IMR-90 (cell line): ENCODE results near the gene CBL. TPM values are rescaled to one million over a fixed set of nuclear protein-coding genes. Genes with fewer than 3 reads are reported as not detected.
A peak's percentile ranks its signal among the peaks of the same experiment; 100 is the strongest.

Experiments used
- ATAC-seq: fragments of 200-7000 bp; cut with Tn5 transposase; 2 replicates; pipeline ENCODE4 v1.9.1; 2020; ENCODE audit warnings: low read depth, mild to moderate bottlenecking, moderate library complexity
- BruUV-seq: library from RNA; stranded (reverse); fragments of 400-500 nt; replicated peaks from 2 replicates; lab custom pipeline; 2021; lab: Mats Ljungman, UMichigan
- CTCF ChIA-PET: fragments of 300-600 bp; formaldehyde crosslinking; extraction: SDS; loops from one replicate; lab custom pipeline; 2021; ENCODE audit warnings: antibody characterized with exemption; lab: Yijun Ruan, JAX
- POLR2A ChIA-PET: fragments of 300-600 bp; sonication (Branson Sonifier 250); formaldehyde crosslinking; loops from one replicate; lab custom pipeline; 2022; ENCODE audit warnings: antibody characterized with exemption; ENCODE audit not compliant: unreplicated experiment; lab: Charles Lee
- DNase-seq: peaks from one replicate; pipeline ENCODE4 v3.0.0; 2013
- H2AFZ ChIP-seq: replicated peaks from 2 replicates; pipeline ENCODE3; 2013; ENCODE audit warnings: low read length, mild to moderate bottlenecking; ENCODE audit not compliant: poor library complexity
- H2AK5ac ChIP-seq: 2 replicates; pipeline ENCODE4 v1.6.1; 2013; ENCODE audit warnings: low read depth, low read length, inconsistent platforms
- H2AK9ac ChIP-seq: replicated peaks from 2 replicates; pipeline ENCODE3; 2013; ENCODE audit warnings: mild to moderate bottlenecking, low read depth, low read length, moderate library complexity; ENCODE audit not compliant: poor library complexity
- H2BK120ac ChIP-seq: 2 replicates; pipeline ENCODE4 v1.6.1; 2013; ENCODE audit warnings: low read depth, low read length, inconsistent platforms
- H2BK15ac ChIP-seq: 3 replicates; pipeline ENCODE4 v1.6.1; 2013; ENCODE audit warnings: low read depth, low read length, inconsistent platforms
- H2BK20ac ChIP-seq: 2 replicates; pipeline ENCODE4 v1.6.1; 2013; ENCODE audit warnings: low read depth, mild to moderate bottlenecking, inconsistent platforms, low read length, moderate library complexity
- H2BK5ac ChIP-seq: 2 replicates; pipeline ENCODE4 v1.6.1; 2013; ENCODE audit warnings: mild to moderate bottlenecking, low read depth, low read length, inconsistent platforms; ENCODE audit not compliant: poor library complexity, severe bottlenecking
- H3K14ac ChIP-seq: replicated peaks from 2 replicates; pipeline ENCODE4 v1.6.1; 2013; ENCODE audit warnings: low read depth, low read length, inconsistent platforms
- H3K18ac ChIP-seq: 2 replicates; pipeline ENCODE4 v1.6.1; 2013; ENCODE audit warnings: low read depth, low read length, control low read depth
- H3K23ac ChIP-seq: 2 replicates; pipeline ENCODE4 v1.6.1; 2013; ENCODE audit warnings: low read depth, low read length, inconsistent platforms
- H3K27ac ChIP-seq: 2 replicates; pipeline ENCODE4 v1.5.1; 2013; ENCODE audit warnings: mild to moderate bottlenecking, control low read depth, low read length; ENCODE audit not compliant: insufficient read depth
- H3K27me3 ChIP-seq: 2 replicates; pipeline ENCODE4 v1.6.1; 2013; ENCODE audit warnings: low read length; ENCODE audit not compliant: control insufficient read depth, insufficient read depth
- H3K36me3 ChIP-seq: 2 replicates; pipeline ENCODE4 v1.6.1; 2013; ENCODE audit warnings: low read length, mixed read lengths; ENCODE audit not compliant: control insufficient read depth, insufficient read depth
- H3K4ac ChIP-seq: 2 replicates; pipeline ENCODE4 v1.6.1; 2013; ENCODE audit warnings: low read depth, low read length, inconsistent platforms
- H3K4me1 ChIP-seq: 2 replicates; pipeline ENCODE4 v1.6.1; 2013; ENCODE audit warnings: low read length, mixed read lengths; ENCODE audit not compliant: control insufficient read depth, insufficient read depth
- H3K4me2 ChIP-seq: 2 replicates; pipeline ENCODE4 v1.6.1; 2013; ENCODE audit warnings: low read depth, mild to moderate bottlenecking, control low read depth, low read length, moderate library complexity
- H3K4me3 ChIP-seq: 2 replicates; pipeline ENCODE4 v1.5.1; 2013; ENCODE audit warnings: low read depth, mild to moderate bottlenecking, control low read depth, low read length, moderate library complexity; ENCODE audit not compliant: insufficient read depth
- H3K56ac ChIP-seq: 2 replicates; pipeline ENCODE4 v1.6.1; 2013; ENCODE audit warnings: low read length, inconsistent platforms; ENCODE audit not compliant: insufficient read depth; ENCODE audit errors: extremely low read depth
- H3K79me1 ChIP-seq, 2 experiments: 2 replicates each; pipeline ENCODE4 v1.6.1; 2013; ENCODE audit warnings: low read length in 2 of 2, inconsistent platforms in 1 of 2, low read depth in 1 of 2
- H3K9ac ChIP-seq: 2 replicates; pipeline ENCODE4 v1.6.1; 2013; ENCODE audit warnings: low read depth, low read length, control low read depth
- H3K9me1 ChIP-seq: 2 replicates; pipeline ENCODE4 v1.6.1; 2013; ENCODE audit warnings: low read length, inconsistent platforms; ENCODE audit not compliant: insufficient read depth
- H3K9me3 ChIP-seq: 2 replicates; pipeline ENCODE4 v1.6.1; 2013; ENCODE audit warnings: low read length; ENCODE audit not compliant: control insufficient read depth, insufficient read depth
- H4K20me1 ChIP-seq: 2 replicates; pipeline ENCODE4 v1.6.1; 2013; ENCODE audit warnings: low read length, inconsistent platforms; ENCODE audit not compliant: insufficient read depth
- H4K5ac ChIP-seq: 2 replicates; pipeline ENCODE4 v1.6.1; 2013; ENCODE audit warnings: mild to moderate bottlenecking, low read depth, low read length, control low read depth
- H4K8ac ChIP-seq, 2 experiments: 2 replicates each; pipeline ENCODE4 v1.6.1; 2013; ENCODE audit warnings: low read depth in 2 of 2, low read length in 2 of 2, control low read depth in 1 of 2, inconsistent platforms in 1 of 2
- H4K91ac ChIP-seq: 2 replicates; pipeline ENCODE4 v1.6.1; 2013; ENCODE audit warnings: low read depth, low read length, inconsistent platforms; ENCODE audit not compliant: insufficient read depth
- CHD1 ChIP-seq: IDR thresholded peaks from 2 replicates; pipeline ENCODE4 v1.6.1; 2012; ENCODE audit warnings: low read depth, low read length, improper control_type of control experiment
- MAFK ChIP-seq: IDR thresholded peaks from 2 replicates; pipeline ENCODE4 v1.6.1; 2012; ENCODE audit warnings: low read depth, low read length, improper control_type of control experiment
- MAZ ChIP-seq: IDR thresholded peaks from 2 replicates; pipeline ENCODE4 v1.6.1; 2012; ENCODE audit warnings: low read depth, mild to moderate bottlenecking, low read length, improper control_type of control experiment, moderate library complexity, borderline replicate concordance
- MXI1 ChIP-seq: IDR thresholded peaks from 2 replicates; pipeline ENCODE4 v1.6.1; 2012; ENCODE audit warnings: low read depth, mild to moderate bottlenecking, low read length, moderate library complexity, borderline replicate concordance
- NFE2L2 ChIP-seq: fragments of 150-350 bp; IDR thresholded peaks from 2 replicates; pipeline ENCODE4 v1.6.1; 2016; ENCODE audit warnings: low read depth, mild to moderate bottlenecking, low read length
- RAD21 ChIP-seq: IDR thresholded peaks from 2 replicates; pipeline ENCODE4 v1.6.1; 2012; ENCODE audit warnings: low read length, improper control_type of control experiment
- RCOR1 ChIP-seq: IDR thresholded peaks from 2 replicates; pipeline ENCODE4 v1.6.1; 2012; ENCODE audit warnings: mild to moderate bottlenecking, low read length, improper control_type of control experiment; ENCODE audit not compliant: insufficient replicate concordance
- RFX5 ChIP-seq: IDR thresholded peaks from 2 replicates; pipeline ENCODE4 v1.8.0; 2012; ENCODE audit warnings: low read depth, mild to moderate bottlenecking, low read length, moderate library complexity
- SMC3 ChIP-seq: fragments of 150-350 bp; IDR thresholded peaks from 2 replicates; pipeline ENCODE4 v1.6.1; 2016; ENCODE audit warnings: low read depth, mild to moderate bottlenecking, antibody characterized with exemption, low read length, moderate library complexity
- USF2 ChIP-seq: fragments of 150-350 bp; IDR thresholded peaks from 2 replicates; pipeline ENCODE4 v1.6.1; 2017; ENCODE audit warnings: mild to moderate bottlenecking, antibody characterized with exemption, low read length, low read depth
- WGBS, 2 experiments: methylation state at CpG; one replicate each; pipeline versions ENCODE4 v1.1.5 to v1.1.7; 2013; ENCODE audit warnings: missing lambda C conversion rate in 2 of 2; ENCODE audit not compliant: insufficient read length in 1 of 2; ENCODE audit errors: extremely low coverage in 2 of 2; 5-methylcytosine and 5-hydroxymethylcytosine counted together
- dilution Hi-C: fragments of 300-500 bp; cut with HindIII; formaldehyde crosslinking; loops from one replicate; pipeline ENCODE4 v1.14.3; 2018; ENCODE audit warnings: low sequenced_read_pairs; ENCODE audit not compliant: unreplicated experiment
- in situ Hi-C: fragments of 300-500 bp; cut with MboI; formaldehyde crosslinking; loops from 3 replicates; pipeline ENCODE4 v1.14.3; 2019; ENCODE audit warnings: low sequenced_read_pairs, inconsistent platforms, mixed read lengths
- intact Hi-C: fragments of 100-400 bp; cut with micrococcal nuclease; formaldehyde crosslinking; loops from 2 replicates; pipeline ENCODE4 v1.10.0; 2022
- polyA plus RNA-seq, 3 experiments: library from polyadenylated mRNA; depleted of rRNA; stranded (reverse); fragments of >200 nt; gene quantifications; 2 replicates each; pipeline ENCODE4 v1.2.3, GENCODE V29; 2012; ENCODE audit warnings: low replicate concordance in 1 of 3
- total RNA-seq: library from RNA; depleted of rRNA; stranded (reverse); fragments of >200 nt; gene quantifications from 2 replicates; pipeline ENCODE4 v1.2.3, GENCODE V29; 2012
- TF ChIP-seq, protein P1 (sequence below): fragments of 150-350 bp; IDR thresholded peaks from 2 replicates; pipeline ENCODE4 v1.6.1; 2016; ENCODE audit warnings: low read depth, mild to moderate bottlenecking, low read length, moderate library complexity, borderline replicate concordance

The CBL gene
- total and polyA plus RNA-seq, 2 of the 4 experiments (the other 2 are of a cell fraction), result 6.1 to 11.8 TPM

GRCh38 chr11:119179983-119180382, 26.2 kb upstream of the CBL start:
- CTCF ChIA-PET, result no interaction called here
- DNase-seq (no peak), ATAC-seq (no peak)
- Histone ChIP-seq H3K56ac (no peak overlapping the region), H3K14ac (no peak overlapping the region), H3K79me1 (no peaks in the 10 kb centered on the region), H3K23ac (no peak overlapping the region), H2BK20ac (no peak overlapping the region), H3K4me3 (no peak overlapping the region), H2AK5ac (no peak overlapping the region), H3K9ac (no peak overlapping the region), H3K36me3 (peaks cover 10% of the 10 kb centered on the region; the same call in 1 of the 2 replicates), H3K18ac (no peak overlapping the region), H2AFZ (no peak overlapping the region), H3K9me1 (peaks cover 13% of the 10 kb centered on the region), H4K91ac (no peak overlapping the region), H4K8ac (no peak overlapping the region), H3K9me3 (no peaks in the 10 kb centered on the region), H3K27ac (no peak overlapping the region), H3K4ac (no peak overlapping the region), H3K27me3 (no peaks in the 10 kb centered on the region), H2BK120ac (no peak overlapping the region), H3K4me2 (no peak overlapping the region), H4K20me1 (no peaks in the 10 kb centered on the region), H2BK5ac (no peak overlapping the region), H4K5ac (no peak overlapping the region), H3K4me1 (peaks cover 5% of the 10 kb centered on the region), H2AK9ac (peak overlapping the region; percentile 31), H2BK15ac (no peak overlapping the region)
- 92% methylated on average over 5 of the region's 10 CpGs; no CpG with 5 or more reads in 1 of the 2 experiments for WGBS, 2 experiments
- POLR2A ChIA-PET, result no interaction called here
- intact Hi-C loops (no loop called here), in situ Hi-C loops (no loop called here), dilution Hi-C loops (no loop called here)
- TF ChIP-seq MXI1 (no peak), NFE2L2 (no peak), MAZ (no peak), RCOR1 (no peak), RAD21 (no peak), USF2 (no peak), CHD1 (no peak), RFX5 (no peak), SMC3 (no peak), MAFK (no peak)
- TF ChIP-seq, protein P1, sequence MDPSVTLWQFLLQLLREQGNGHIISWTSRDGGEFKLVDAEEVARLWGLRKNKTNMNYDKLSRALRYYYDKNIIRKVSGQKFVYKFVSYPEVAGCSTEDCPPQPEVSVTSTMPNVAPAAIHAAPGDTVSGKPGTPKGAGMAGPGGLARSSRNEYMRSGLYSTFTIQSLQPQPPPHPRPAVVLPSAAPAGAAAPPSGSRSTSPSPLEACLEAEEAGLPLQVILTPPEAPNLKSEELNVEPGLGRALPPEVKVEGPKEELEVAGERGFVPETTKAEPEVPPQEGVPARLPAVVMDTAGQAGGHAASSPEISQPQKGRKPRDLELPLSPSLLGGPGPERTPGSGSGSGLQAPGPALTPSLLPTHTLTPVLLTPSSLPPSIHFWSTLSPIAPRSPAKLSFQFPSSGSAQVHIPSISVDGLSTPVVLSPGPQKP, result no peak
- BruUV-seq, result no TSS peak
